GM20431 (cell line): Measurements from ENCODE around the gene RNF213.
"Not testable (repeated sequence)": the region's sequence is repeated elsewhere in the genome, so short reads cannot be mapped to it uniquely, and the experiment has no call there.

Experiments used
- in situ Hi-C: fragments of 300-500 bp; cut with MseI, MboI; formaldehyde crosslinking; loops from one replicate; pipeline ENCODE4 v1.15.0; 2020; ENCODE audit warnings: low sequenced_read_pairs; ENCODE audit not compliant: unreplicated experiment

Gene RNF213

GRCh38 chr17:80381416-80381923 is 120.8 kb downstream of the RNF213 start:
- in situ Hi-C loops, result no loop called here

DNA sequence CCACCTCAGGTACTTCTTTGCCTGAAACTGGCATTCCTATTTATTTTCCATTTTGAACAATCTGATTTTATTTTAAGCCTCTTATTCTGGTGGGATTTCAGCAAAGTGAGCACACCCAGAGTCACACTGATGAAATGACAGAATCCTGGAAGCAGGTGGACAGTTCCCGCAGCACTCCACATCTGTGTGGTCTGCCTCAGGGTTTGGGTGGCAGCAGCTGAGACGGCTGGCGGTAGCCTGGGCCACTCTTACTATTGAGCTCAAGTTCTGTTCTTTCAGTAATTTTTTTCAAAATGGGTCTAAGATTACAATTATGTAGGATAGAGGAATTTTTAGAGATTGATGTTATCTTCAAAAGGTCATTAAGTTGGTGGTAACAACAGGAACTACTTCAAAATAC is 121.8 kb downstream of the RNF213 start:
- in situ Hi-C loops, result no loop called here

GRCh38 chr17:80382956-80383355 is 122.3 kb downstream of the RNF213 start:
- in situ Hi-C loops, result no loop called here

DNA sequence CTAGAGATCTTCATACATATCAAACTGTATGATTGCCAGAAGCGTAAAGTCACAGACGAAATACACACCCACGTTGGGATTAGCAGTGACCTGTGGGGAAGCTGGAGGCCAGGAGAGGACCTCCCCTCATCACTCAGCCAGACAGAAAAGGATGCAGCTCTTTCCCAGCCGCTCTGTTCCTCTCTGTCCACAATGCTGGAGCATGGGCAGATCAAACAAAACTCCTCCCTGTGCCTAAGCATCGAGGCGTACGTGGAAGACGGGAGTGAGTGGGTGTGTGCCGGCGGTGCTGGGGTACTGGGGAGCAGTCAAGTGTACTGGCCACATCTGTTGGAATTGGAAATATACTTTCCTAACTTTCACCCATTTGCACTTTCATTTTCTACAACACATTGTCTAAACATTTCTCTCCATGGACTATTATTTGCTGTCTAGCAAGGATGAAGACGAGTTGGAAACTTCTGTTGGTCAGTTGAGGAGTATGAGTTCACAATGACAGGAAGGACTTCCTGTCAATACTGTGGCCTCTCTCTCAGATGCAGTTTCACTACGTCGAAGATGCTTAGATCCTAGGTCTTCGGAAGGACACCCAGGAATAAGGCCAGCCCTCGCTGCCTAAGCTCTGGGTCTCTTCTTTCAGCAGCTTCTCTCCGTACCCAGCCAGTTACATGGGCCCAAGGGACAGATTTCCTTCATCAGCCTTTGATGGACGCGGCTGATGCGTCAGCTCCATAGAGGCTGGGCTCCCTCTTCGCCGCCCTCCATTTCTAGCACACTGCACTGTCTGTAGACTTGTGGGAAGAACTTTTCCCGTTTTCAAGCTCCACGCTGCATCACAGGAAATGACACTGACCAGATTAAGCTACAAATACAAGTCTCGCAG is 123.7 kb downstream of the RNF213 start:
- in situ Hi-C loops, result no loop called here

DNA sequence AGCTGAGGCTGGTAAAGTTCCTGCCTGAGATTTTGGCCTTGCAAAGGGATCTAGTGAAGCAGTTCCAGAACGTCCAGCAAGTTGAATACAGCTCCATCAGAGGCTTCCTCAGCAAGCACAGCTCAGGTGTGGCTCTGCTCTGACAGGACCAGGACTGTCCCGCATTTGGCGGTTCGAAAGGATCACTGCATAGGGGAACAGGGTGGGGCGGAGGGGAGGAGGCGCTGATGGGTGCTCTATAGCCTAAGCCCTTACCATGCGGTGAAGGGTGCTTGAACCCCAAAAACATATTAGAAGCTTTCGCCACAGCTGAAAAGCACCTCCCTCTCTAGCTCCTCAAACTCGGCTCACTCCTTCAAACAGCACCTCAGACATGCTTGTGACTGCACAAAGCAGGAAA is 124.4 kb downstream of the RNF213 start:
- in situ Hi-C loops, result no loop called here

- in situ Hi-C loops, result no loop called here
Measured at GRCh38 chr17:80386341-80386740, 125.7 kb downstream of the RNF213 start.

GRCh38 chr17:80387071-80387470 is 126.4 kb downstream of the RNF213 start:
- in situ Hi-C loops, result no loop called here

DNA sequence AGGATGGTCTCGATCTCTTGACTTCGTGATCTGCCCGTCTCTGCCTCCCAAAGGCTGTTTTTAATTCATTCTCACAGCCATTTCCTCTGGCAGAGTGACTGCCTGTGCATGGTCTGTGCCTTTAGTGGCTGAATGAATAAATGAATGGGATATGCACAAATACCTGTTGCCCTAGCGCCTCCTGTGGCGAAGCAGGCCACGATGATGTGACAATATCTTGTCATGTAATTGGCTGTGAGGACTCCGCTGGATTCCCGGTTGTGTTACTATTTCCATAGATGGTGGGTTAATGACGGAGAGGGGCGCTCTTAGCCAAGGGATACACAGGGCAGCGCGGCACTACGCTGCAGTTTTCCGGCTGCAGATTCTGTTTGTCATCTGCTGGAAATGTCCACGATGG is 127.5 kb downstream of the RNF213 start:
- in situ Hi-C loops, result no loop called here

DNA sequence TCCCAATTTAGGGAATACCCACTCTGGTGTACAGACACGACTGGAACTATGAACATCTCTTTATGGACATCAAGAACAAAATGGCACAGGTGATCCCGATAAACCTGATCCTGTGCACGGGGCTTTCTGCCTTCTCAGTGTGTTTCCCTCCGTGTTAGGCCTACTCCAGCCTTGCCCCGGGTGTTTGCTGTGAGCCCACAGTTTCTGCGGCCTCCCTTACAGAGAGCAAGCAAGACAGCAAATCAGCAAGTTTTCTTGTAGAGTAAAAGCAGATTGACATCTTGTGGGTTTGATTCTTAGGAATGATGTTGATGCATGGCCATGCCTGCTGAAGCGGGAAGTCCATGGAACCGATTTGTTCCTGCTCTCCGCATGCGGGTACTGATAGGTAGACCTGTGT is 127.9 kb downstream of the RNF213 start:
- in situ Hi-C loops, result no loop called here

DNA sequence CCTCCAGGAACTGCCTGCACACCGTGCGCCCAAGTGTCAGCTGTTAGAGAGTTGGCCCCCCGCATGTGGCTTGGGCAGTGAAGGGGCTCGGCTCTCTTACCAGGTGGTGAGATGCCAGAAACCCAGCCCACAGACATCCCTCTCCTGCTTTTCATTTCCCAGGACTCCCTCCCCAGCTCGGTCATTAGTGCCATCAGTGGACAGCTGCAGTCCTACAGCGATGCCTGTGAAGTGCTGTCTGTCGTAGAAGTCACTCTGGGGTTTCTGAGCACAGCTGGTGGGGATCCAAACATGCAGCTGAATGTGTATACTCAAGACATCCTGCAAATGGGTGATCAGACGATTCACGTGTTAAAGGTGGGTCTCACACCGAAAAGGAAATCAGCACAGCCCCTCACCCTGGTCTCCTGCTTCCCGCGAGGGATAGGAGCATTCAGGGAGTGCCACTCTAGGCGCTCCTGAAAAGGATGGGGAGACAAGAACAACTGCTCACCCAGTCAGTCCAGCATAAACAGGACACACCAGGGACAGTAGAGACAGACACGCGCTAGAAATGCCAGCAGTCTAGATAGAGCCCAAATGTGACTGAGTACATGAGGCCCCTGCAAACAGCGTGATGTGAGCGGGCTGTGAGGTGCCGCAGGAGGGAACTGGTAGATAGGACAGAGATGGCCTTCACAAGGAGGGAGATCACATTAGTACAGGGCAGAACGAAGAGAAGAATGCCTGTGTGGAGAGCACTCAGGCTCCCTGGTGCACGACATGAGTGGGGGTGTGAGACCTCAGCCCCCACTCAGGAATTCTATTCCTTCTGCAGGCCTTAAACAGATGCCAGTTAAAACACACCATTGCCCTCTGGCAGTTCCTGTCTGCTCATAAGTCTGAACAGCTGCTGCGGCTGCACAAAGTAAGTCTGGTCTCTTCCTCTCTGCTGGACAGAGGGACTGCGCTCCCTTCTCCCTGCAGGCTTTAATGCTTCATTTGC is 128.7 kb downstream of the RNF213 start:
- in situ Hi-C loops, result no loop called here

- in situ Hi-C loops, result no loop called here
Measured at GRCh38 chr17:80393241-80393890, 132.7 kb downstream of the RNF213 start.

DNA sequence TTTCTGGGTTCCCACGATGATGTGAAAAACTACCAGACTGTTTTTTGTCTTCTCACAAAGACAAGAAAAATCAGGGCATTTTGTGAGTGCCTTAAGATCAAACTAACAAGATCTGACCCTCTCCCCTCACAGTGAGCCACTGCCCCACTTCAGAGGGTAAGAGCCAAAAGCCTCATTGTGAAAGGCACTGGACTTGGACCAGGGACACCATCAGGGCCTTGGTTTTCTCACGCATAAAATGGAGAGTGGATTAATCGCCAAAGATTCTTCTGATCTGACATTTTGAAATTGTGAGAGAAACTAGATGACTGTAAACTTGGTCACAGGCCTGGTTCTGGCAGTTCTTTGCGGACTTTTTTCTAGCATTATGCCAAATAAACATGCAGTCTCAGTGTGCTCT is 133.3 kb downstream of the RNF213 start:
- in situ Hi-C loops, result no loop called here

- in situ Hi-C loops, result no loop called here
Measured at GRCh38 chr17:80394629-80395216, 134.1 kb downstream of the RNF213 start.

DNA sequence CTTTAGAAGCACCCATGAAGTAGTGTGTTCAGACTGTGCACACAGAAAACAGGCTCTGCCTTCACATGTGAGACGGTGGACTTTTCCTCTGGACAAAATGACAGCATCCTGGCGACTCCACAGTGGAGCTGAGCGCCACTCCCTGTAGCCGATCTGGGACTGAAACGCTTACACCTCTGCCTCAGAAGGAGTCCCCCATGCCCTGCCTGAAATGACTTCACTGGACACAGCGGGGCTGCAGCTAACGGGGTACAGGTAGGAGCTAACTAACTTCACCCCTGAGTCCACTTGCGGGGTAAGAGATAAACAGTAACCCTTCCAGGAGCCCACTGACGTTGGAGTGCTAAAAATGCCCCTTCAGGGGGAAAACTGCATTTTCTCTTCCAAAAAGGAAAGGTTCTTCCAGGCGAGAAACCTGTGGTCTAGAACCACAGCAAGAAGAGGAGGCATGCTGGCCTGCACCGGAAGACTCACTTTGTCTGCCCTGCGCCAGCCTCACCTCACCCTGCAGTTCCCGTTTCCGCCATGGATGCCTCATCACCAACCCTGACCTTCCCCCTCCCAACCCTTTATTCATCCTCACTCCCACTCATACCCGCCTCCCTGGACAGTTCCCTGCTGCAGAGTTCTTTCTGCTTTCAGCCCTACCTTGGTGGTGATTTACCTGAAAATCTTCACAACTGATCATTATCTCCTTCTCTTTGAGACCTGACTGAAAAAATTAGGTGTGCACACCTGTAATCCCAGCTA is 134.9 kb downstream of the RNF213 start:
- in situ Hi-C loops, result no loop called here

- in situ Hi-C loops, result no loop called here
Measured at GRCh38 chr17:80396157-80397033, 135.7 kb downstream of the RNF213 start.

DNA sequence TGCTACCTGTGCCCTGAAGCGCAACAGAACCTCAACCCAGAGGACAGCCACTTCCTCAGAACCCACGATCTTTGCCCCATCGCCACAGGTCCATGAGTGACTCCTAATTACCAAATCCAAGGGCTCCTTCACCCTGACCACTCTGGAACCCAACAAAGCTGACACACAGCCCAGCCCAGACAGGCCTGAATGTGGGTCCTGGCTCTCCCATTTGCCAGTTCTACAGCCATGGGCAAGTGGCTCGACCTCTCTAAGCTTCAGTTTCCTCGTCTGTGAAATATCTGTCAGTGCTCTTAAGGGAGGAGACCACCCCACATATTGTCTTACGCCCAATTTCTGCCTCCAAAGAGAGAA is 136.4 kb downstream of the RNF213 start:
- in situ Hi-C loops, result no loop called here

GRCh38 chr17:80397686-80398085 is 137.0 kb downstream of the RNF213 start:
- in situ Hi-C loops, result no loop called here

- in situ Hi-C loops, result not testable (repeated sequence)
Measured at GRCh38 chr17:80401086-80401485, 140.4 kb downstream of the RNF213 start.
